C4-2B (cell line): ENCODE data around the gene TPPP.

ENCODE experiments used
- H3K27ac ChIP-seq: fragments of 450-650 bp; 2 replicates; pipeline ENCODE4 v1.5.1; 2017
- CTCF ChIP-seq: fragments of 450-650 bp; conservative IDR thresholded peaks from 2 replicates; pipeline ENCODE4 v1.5.1; 2017; ENCODE audit warnings: mild to moderate bottlenecking
- ZFX ChIP-seq: fragments of 450-650 bp; IDR thresholded peaks from 2 replicates; pipeline ENCODE4 v1.6.1; 2017

The TPPP gene

DNA sequence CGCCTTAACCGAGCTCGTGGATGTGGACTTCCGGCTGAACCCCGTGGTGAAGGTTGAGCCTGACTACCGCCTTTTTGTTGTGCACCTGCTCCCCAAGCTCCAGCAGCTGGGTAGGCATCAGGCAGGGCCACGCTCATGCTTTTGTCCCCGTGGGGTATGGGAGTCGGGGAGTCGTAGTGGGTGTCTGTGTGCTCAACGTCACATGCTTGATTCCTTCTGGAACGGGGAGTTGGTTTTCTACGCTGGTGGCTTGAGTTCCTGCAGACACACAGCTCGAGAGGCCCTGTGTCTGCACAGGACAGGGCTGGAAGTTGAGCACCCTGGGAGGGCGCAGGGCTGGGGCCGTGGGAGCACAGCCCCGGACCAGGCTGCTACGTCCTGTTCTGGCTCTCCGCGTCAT, 73.0 kb downstream of the TPPP start:
- H3K27ac ChIP-seq = no peak overlapping the region
- TF ChIP-seq CTCF (no peak), ZFX (no peak)

DNA sequence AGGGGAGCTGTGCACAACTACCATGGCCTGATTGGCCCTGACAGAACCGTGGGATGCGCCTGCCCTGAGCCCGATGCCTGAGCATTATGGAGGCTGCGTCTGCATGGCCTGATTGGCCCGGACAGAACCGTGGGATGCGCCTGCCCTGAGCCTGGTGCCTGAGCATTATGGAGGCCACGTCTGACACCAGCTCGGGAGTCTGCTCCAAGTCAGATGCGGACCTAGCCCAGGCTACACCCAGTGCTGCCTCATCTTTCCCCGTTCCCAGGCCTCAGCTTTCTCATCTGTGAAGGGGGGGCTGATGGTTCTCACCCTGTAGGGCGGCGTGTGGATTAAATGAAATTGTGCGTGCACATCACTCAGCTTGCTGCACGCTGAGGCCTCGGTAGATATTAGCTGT, 73.7 kb downstream of the TPPP start:
- H3K27ac ChIP-seq = no peak overlapping the region
- TF ChIP-seq ZFX (no peak), CTCF (no peak)

DNA sequence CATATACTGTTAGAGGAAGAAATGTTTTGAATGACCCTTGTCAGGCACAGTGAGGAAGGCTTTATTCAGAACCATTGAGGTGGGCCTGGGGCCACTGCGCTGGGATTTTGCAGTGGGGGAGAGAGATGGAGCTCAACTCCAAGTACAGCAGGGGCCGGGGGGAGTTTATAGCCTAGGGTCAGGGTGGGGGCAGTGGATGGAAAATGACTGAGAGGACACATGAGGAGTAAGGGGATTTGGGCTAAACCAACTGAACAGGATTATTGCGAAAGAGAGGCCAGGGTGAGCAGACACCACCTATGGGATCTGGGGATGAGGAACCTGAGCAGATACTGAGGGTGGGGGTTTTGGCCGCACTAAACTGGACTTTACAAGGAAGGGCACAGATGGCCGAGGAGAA, 74.7 kb downstream of the TPPP start:
- TF ChIP-seq ZFX = no peak
- H3K27ac ChIP-seq = no peak overlapping the region

DNA sequence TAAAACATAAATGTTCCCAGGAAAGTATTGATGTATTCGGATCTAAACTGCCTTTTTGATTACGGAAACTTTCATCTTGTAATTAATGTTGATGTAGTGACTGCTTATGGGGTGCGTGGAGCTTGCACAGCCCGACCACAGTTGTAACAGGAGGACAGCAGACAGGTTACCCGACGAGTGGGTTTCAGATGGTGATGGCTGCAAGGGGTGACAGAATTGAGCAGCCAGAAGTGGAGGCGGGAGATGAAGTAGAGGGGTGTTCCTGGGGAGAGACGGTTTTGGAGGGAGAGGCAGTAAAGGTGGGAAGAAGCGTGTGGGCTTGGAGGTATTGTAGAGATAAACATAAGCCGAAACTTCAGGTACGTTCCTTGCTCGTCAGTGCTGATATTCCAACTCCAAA, 75.3 kb downstream of the TPPP start:
- H3K27ac ChIP-seq = no peak overlapping the region
- TF ChIP-seq CTCF (no peak), ZFX (no peak)

DNA sequence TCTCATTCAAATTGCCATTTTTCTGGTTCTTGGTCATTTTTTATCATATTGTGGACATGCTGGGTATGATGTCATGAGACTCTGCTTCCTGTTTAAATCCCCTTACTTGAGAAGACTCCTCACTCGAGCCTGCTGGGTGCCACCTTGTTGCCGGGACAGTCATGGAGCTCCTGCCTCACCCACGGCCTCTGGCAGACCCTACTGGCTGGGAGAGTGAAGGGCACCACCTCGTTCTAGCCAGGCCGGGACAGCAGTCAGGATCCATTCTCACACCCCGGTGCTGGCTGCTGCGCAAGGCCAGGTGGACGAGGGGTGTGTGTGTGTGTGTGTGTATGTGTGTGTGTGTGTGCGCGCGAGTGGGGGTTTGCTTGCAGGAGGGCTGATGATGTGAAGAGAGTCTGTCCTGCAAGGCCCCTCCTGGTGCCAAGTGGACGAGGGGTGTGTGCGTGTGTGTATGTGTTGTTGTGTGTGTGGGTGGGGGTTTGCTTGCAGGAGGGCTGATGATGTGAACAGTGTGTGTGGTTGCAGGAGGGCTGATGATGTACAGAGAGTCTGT, 76.6 kb downstream of the TPPP start:
- TF ChIP-seq CTCF = no peak
- TF ChIP-seq ZFX = no peak
- H3K27ac ChIP-seq = no peak overlapping the region

DNA sequence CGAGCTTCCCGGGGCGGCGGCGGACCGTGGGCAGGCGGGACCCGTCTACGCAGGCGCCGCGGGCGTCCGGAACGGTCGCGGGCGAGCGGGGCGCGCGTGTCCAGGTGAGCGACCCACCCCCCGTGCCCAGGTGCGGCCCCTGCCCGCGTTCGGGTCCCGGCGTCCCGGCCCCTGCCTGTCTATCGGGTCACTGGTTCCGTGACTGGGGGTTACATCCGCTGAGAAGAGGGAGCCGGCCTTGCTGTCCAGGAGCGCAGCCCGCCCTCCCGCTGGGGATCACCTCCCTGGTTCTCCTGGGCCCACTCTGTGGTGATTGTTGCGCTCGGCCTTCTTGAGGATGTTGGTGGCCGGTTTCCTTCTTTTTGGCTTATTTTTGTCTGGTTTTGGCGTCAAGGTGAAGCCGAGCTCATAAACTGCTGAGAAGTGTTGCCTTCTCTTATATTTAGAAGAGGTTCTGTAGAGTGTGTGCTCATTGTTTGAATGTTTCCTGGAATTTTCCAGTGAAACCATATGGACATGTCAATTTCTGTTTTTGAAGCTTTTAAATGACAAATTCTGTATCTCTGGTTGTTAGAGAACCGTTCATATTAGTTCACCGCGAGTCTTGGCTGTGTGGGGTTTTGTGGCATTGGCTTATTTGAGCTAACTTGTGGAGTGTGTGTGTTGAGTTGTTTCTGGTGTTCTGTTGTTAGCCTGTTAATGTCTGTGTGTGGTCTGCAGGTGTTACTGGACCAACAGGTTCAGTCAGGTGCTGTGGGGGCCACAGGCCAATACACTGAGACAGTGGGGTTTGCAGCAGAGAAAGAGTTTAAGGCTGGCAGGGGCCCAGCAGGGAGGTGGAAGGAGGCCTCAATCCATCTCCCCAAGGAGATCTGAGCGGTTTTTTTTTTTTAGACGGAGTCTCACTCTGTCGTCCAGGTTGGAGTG, 80.4 kb downstream of the TPPP start:
- TF ChIP-seq CTCF (no peak), ZFX (peak; percentile 64; the same call in 1 of the 2 replicates)
- peak overlapping the region; percentile 81 for H3K27ac ChIP-seq

DNA sequence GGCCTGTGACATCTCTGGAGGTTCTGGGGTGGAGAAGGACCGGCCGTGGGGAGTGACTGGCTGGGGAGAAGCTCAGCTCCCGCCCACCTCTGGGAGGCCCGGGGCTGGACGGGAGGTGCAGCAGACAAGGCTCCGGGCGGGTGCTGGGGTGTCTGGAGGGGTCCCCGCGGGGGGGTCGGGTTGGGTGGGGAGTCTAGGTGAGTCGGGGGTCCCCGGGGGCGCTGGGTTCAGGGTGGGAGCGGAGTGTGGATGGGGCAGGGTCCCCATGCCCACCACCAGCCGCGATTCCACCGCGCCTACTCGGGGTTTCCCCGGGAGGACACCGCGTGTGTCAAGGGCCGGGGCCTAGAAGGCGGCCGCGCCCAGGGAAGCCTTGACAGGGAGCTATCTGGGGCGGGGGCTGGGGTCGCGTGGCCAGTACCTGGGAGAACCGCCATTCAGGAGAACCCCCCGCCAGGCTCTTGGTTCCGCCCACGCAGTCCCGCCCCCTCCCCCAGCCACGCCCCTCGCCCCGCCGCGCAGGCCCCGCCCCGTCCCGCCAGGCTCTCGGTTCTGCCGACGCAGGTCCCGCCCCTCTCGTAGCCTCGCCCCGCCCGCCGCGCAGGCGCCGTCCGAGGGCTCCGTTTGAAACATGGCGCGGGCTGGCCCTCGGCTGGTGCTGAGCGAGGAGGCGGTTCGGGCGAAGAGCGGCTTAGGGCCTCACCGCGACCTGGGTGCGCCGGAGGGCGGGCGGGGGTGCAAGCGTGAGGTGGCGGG, 81.2 kb downstream of the TPPP start, which contains the start of gene CEP72:
TSS of gene CEP72 (plus strand) at position 610 of the 756 bp plus-strand sequence. CDS start at position 632, 22 bp downstream.
- H3K27ac ChIP-seq = peak within 1 kb of the TSS; percentile 81
- TF ChIP-seq ZFX (no peak), CTCF (no peak)
